ENCODE data around the gene RTN4IP1.
"Not testable (repeated sequence)": the region's sequence is repeated elsewhere in the genome, so short reads cannot be mapped to it uniquely, and the experiment has no call there.

RTN4IP1 gene

DNA sequence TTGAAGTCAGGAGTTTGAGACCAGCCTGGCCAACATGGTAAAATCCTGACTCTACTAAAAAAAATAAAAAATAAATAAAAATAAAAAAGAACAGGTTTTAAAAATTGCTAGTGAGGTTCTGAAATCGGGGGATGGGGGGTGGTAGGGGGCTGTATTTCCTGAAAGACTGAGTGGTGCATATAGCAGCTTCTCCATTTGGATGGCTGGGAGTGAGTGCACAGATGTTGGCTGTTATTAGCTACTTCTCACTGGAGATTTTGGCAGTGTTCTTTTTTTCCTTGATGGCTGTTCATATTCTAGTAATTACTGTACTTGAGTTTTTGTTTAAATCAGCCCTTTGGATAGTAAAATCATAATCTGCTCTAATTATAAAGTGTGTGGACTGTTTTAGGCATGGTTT is 79.8 kb downstream of the RTN4IP1 start:
- H3K27me3 ChIP-seq (replicated peaks; ENCODE audit: control insufficient read depth, insufficient read depth, low read length) = no peaks in the 10 kb centered on the region
- H3K4me3 ChIP-seq (replicated peaks; ENCODE audit: low read depth, low read length) = no peak overlapping the region
- DNase-seq (ENCODE audit: extremely low read depth, insufficient read length) = no peak
- H3K36me3 ChIP-seq (ENCODE audit: control insufficient read depth, insufficient read depth, low read length) = peaks cover 24% of the 10 kb centered on the region
- TF ChIP-seq, protein P1, sequence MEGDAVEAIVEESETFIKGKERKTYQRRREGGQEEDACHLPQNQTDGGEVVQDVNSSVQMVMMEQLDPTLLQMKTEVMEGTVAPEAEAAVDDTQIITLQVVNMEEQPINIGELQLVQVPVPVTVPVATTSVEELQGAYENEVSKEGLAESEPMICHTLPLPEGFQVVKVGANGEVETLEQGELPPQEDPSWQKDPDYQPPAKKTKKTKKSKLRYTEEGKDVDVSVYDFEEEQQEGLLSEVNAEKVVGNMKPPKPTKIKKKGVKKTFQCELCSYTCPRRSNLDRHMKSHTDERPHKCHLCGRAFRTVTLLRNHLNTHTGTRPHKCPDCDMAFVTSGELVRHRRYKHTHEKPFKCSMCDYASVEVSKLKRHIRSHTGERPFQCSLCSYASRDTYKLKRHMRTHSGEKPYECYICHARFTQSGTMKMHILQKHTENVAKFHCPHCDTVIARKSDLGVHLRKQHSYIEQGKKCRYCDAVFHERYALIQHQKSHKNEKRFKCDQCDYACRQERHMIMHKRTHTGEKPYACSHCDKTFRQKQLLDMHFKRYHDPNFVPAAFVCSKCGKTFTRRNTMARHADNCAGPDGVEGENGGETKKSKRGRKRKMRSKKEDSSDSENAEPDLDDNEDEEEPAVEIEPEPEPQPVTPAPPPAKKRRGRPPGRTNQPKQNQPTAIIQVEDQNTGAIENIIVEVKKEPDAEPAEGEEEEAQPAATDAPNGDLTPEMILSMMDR (IDR thresholded peaks at IDR 0.05; ENCODE audit: insufficient read depth, low read length, poor library complexity, severe bottlenecking) = no peak

DNA sequence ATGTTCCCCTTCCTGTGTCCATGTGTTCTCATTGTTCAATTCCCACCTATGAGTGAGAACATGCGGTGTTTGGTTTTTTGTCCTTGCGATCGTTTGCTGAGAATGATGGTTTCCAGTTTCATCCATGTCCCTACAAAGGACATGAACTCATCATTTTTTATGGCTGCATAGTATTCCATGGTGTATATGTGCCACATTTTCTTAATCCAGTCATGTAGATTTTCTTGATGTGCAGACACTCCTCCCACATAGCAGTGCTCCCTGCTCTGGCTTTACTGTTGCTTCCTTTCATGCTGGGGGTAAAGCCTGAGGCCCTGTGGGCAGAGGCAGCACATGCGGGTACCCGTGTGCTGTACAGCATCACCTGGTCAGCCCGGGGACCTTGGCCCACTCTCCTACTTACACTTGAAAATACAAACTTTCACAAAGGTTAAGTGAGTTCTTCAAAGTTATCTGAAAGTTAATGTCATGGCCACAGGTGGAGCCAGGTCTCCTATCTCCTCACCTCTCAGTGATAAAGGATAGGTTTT is 80.3 kb downstream of the RTN4IP1 start:
- DNase-seq (ENCODE audit: extremely low read depth, insufficient read length); H3K27me3 ChIP-seq (replicated peaks; ENCODE audit: control insufficient read depth, insufficient read depth, low read length); H3K4me3 ChIP-seq (replicated peaks; ENCODE audit: low read depth, low read length): not testable (repeated sequence)
- H3K36me3 ChIP-seq (ENCODE audit: control insufficient read depth, insufficient read depth, low read length) = peaks cover 19% of the 10 kb centered on the region

DNA sequence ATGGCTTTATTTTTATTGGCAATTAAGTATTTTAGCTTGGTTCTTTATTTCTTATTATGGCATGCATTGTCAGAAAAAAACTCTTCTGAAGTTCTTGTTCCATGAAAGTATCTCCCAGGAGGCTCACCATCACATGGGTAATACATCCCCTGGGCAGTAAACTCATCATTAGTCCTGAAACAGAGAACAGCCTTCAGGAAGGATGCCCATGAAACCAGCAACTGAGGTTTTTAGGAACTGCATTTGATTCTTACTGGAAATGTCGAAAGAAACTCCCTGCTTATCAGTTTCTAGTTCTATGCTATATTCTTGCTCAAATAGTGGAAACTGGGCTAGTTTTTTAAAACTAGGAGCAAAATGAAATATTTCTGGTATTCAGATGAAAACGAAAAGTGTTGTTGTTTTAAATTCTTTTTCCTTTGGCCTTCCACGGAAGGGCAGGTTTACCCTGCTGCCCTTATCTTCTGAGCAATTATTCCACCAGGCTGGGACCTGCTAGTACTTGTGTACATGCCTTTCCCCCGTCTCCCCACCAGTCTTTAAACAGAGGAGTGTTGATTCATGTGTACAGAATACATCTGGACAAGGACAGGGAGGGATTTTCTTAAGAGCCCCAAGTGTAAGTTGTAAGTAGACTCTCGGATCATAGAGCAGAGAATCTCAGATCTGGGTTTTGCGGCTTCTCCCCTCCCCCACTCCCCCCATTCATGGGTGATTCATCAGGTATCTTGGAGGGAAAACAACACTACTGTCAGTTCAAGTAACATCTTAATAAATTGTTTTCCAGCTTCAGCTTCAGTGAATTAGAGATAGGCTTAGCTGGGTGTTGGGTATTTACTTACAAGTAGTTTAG is 81.5 kb downstream of the RTN4IP1 start:
- H3K36me3 ChIP-seq (ENCODE audit: control insufficient read depth, insufficient read depth, low read length) = peaks cover 14% of the 10 kb centered on the region
- no peak overlapping the region for H3K4me3 ChIP-seq (replicated peaks; ENCODE audit: low read depth, low read length)
- TF ChIP-seq, protein P1 (IDR thresholded peaks at IDR 0.05; ENCODE audit: insufficient read depth, low read length, poor library complexity, severe bottlenecking) = no peak

DNA sequence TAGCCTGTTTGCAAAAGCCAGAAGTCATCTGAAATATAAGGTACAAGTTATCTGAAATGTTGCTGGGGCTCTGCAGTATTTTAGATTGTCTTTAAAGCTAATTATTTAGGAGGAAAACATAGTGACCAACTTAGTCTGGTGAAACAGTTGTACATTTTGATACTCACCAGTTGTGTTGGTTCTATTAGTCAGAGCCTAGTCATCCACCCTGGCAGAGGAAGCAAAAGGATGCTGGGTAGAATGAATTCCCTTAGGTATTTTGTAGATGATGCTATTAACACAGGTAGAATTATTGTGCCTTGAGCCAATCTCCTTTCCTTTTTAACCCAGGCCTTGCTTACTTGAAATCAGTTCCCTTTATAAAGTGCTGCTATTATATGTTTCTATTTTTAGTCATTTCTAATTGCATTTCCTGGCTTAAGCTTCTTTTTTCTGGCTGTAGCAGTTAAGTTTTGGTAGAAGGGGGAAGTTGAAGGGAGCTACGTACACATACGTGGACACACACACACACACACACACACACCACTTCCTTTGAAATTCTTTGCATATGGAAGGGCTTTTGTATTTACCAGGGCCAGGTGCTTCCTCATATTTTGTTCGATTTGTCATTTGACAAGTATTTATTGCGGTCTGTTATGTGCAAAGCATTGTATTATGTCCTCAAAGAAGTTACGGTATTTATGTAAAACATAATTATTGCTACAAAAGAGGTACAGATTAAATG is 82.4 kb downstream of the RTN4IP1 start:
- Histone ChIP-seq H3K4me3 (replicated peaks; ENCODE audit: low read depth, low read length) (no peak overlapping the region), H3K27me3 (replicated peaks; ENCODE audit: control insufficient read depth, insufficient read depth, low read length) (no peaks in the 10 kb centered on the region), H3K36me3 (ENCODE audit: control insufficient read depth, insufficient read depth, low read length) (peaks cover 14% of the 10 kb centered on the region)
- DNase-seq (ENCODE audit: extremely low read depth, insufficient read length) = no peak
- TF ChIP-seq, protein P1 (IDR thresholded peaks at IDR 0.05; ENCODE audit: insufficient read depth, low read length, poor library complexity, severe bottlenecking) = no peak

More for the DNA sequence above, 81.5 kb downstream of the RTN4IP1 start:
- DNase-seq (ENCODE audit: extremely low read depth, insufficient read length) = no peak
- no peaks in the 10 kb centered on the region for H3K27me3 ChIP-seq (replicated peaks; ENCODE audit: control insufficient read depth, insufficient read depth, low read length)

DNA sequence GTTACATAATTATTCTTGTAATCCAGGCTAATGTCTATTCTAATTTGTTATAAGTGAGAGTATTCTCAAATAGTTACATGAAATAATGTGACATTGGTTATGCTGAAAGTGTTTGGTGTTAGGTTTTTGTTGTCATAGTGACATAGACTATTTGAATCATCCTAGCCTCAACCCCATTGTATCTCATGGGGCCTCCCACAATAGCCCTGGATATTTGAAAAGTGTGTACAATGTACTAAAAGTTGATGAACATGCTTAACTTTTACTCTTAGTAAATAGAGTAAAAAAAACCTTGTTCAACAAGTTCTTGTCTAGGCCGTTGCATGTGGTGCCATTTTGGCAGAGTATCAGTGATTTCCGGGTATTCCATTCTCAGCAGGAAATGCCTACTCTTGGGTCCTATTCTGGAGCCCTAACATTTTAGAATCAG is 83.0 kb downstream of the RTN4IP1 start:
- peaks cover 14% of the 10 kb centered on the region for H3K36me3 ChIP-seq (ENCODE audit: control insufficient read depth, insufficient read depth, low read length)
- H3K4me3 ChIP-seq (replicated peaks; ENCODE audit: low read depth, low read length) = no peak overlapping the region
- DNase-seq (ENCODE audit: extremely low read depth, insufficient read length) = no peak
- TF ChIP-seq, protein P1 (IDR thresholded peaks at IDR 0.05; ENCODE audit: insufficient read depth, low read length, poor library complexity, severe bottlenecking) = no peak
- no peaks in the 10 kb centered on the region for H3K27me3 ChIP-seq (replicated peaks; ENCODE audit: control insufficient read depth, insufficient read depth, low read length)

DNA sequence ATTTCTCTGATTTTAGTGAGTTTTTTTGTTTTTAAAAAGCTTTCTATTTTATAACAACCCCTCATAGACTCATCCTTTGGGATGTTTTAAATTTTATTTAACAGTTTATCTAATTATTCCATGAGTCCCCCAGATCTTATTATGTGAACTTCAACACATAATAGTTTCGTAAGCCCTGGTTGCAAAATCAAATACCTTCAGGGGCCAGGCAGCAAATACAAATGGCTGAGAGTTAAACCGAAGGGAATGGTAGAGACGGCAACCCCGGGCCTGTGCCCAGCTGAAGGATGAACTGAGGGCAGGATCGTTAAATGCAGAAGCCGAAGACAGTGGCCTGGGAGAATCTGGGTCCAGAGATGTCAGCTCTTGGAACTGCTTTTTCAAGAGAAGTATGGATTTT is 88.4 kb downstream of the RTN4IP1 start:
- TF ChIP-seq, protein P1 (IDR thresholded peaks at IDR 0.05; ENCODE audit: insufficient read depth, low read length, poor library complexity, severe bottlenecking) = no peak
- H3K36me3 ChIP-seq (ENCODE audit: control insufficient read depth, insufficient read depth, low read length) = peaks cover 11% of the 10 kb centered on the region
- no peaks in the 10 kb centered on the region for H3K27me3 ChIP-seq (replicated peaks; ENCODE audit: control insufficient read depth, insufficient read depth, low read length)
- DNase-seq (ENCODE audit: extremely low read depth, insufficient read length) = no peak
- no peak overlapping the region for H3K4me3 ChIP-seq (replicated peaks; ENCODE audit: low read depth, low read length)

All from GM06990 (cell line).